Kidney (tissue), 14 donors: ENCODE results near the gene FLRT2. TPM values are rescaled to one million over a fixed set of nuclear protein-coding genes. Genes with fewer than 3 reads are reported as not detected.

Source experiments
- DNase-seq, 5 donors: peaks; one replicate each; pipeline ENCODE4 v3.0.0-alpha.2; 2013 to 2020
- FAIRE-seq: peaks from 2 replicates; lab custom pipeline; 2012; peaks lifted over from hg19 to GRCh38; lab: Jason Lieb, UNC
- H3K27ac ChIP-seq, 2 donors: one replicate each; pipeline ENCODE4 v1.7.0; 2013; ENCODE audit warnings: low read depth in 2 of 2, low read length in 2 of 2, inconsistent platforms in 1 of 2
- H3K27me3 ChIP-seq: one replicate; pipeline ENCODE4 v1.7.1; 2013; ENCODE audit warnings: low read length, inconsistent platforms; ENCODE audit not compliant: control insufficient read depth, insufficient read depth
- H3K36me3 ChIP-seq, 3 donors: one replicate each; pipeline versions ENCODE4 v1.7.0 to v1.7.1; 2013; ENCODE audit warnings: low read length in 3 of 3, control low read depth in 1 of 3, inconsistent platforms in 1 of 3; ENCODE audit not compliant: insufficient read depth in 3 of 3, control insufficient read depth in 2 of 3
- H3K4me1 ChIP-seq, 3 donors: one replicate each; pipeline versions ENCODE4 v1.7.0 to v1.7.1; 2013; ENCODE audit warnings: low read length in 3 of 3, inconsistent platforms in 1 of 3, low read depth in 1 of 3; ENCODE audit not compliant: control insufficient read depth in 2 of 3, insufficient read depth in 2 of 3
- H3K4me3 ChIP-seq, 3 donors: one replicate each; pipeline versions ENCODE4 v1.7.0 to v1.8.1; 2013; ENCODE audit warnings: low read length in 3 of 3, control low read depth in 1 of 3, inconsistent platforms in 1 of 3
- H3K9ac ChIP-seq, 3 donors: one replicate each; pipeline versions ENCODE4 v1.7.0 to v1.7.1; 2013; ENCODE audit warnings: low read length in 3 of 3, control low read depth in 1 of 3, inconsistent platforms in 1 of 3
- H3K9me3 ChIP-seq, 3 donors: one replicate each; pipeline versions ENCODE4 v1.7.0 to v1.7.1; 2013; ENCODE audit warnings: low read length in 3 of 3, control low read depth in 1 of 3, inconsistent platforms in 1 of 3; ENCODE audit not compliant: control insufficient read depth in 2 of 3, insufficient read depth in 1 of 3
- intact Hi-C: fragments of 100-400 bp; cut with DNase I; formaldehyde crosslinking; loops from one replicate; pipeline ENCODE4 v1.11.1; 2022
- polyA plus RNA-seq: library from polyadenylated mRNA; stranded (reverse); fragments of 350-450 nt; fragmentation: Illumina TruSeq; extraction: RNeasy Lipid Tissue Mini Kit (QIAGEN cat#74804); gene quantifications from one replicate; pipeline ENCODE4 v1.2.3, GENCODE V29; 2014; ENCODE audit warnings: low read depth, low replicate concordance; ENCODE audit not compliant: insufficient read depth
- total RNA-seq: library from RNA; stranded (reverse); fragmentation: NEBNext Ultra II Directional; extraction: Animal tissue kit (Norgen Biotek cat#: 25700); gene quantifications from one replicate; pipeline ENCODE4 v1.2.1, GENCODE V29; 2021
- TF ChIP-seq, protein P1 (sequence below): IDR thresholded peaks from 3 replicates; pipeline ENCODE4 v1.5.1; 2012; ENCODE audit warnings: mild to moderate bottlenecking, moderate library complexity, borderline replicate concordance; ENCODE audit not compliant: insufficient read depth; ENCODE audit errors: extremely low read depth
- donor health status: control.
- donor health status: control.
- donor health status: control.
- donor health status: control.
- donor health status: control.
- donor health status: DM: yes; HTN: yes; CAD: no.
- donor health status: Normal renal cell carcinoma (clear cell type).

FLRT2 gene
- total and polyA plus RNA-seq, 2 donors from 2014 or later = 1.2 to 16.6 TPM

DNA sequence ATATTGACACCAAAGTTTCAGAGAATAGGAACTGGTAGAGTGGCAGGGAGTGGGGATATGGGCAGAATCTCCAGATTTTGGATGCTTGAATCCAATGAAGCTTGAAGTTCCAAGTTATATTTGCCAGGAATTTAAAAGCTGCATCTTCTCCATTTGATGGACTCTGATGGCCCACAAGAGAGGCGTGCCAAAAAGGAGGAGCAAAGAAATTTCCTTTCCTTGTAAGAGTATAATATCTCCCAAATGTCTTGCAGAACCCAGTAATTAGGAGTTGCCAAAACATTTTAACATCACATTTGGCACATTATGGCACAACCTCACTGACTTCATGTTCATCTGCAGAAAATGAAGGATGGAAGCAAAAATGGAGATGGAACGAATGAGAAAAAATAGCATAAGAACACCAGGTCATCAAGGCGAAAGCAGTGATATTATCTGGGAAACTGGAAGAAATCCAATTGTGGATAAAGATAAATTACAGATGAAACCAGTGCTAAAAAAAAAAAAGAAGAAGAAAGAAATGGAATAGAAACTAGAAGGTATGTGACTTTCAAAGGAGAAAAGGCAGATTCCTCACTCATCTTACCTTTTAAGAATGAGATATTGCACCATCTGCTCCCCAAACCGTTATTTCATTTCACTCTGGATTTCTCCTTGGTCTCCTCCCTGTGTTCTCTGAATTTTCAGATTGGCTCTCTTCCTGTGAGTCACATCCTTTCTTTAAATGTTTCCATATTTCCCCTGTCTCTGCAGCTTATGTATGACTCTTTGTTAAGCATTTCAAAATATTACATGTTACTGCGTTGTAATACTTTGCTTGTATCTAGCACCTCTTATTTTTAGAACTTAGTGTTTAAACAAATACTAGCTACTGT, 13.5 kb upstream of the FLRT2 start:
- Histone ChIP-seq H3K4me3 (no peak overlapping the region), H3K36me3 (no peaks in the 10 kb centered on the region), H3K9ac (no peak overlapping the region), H3K27ac (no peak overlapping the region), H3K27me3 (no peaks in the 10 kb centered on the region), H3K4me1 (no peaks in the 10 kb centered on the region), H3K9me3 (no peaks in the 10 kb centered on the region)
- TF ChIP-seq, protein P1, sequence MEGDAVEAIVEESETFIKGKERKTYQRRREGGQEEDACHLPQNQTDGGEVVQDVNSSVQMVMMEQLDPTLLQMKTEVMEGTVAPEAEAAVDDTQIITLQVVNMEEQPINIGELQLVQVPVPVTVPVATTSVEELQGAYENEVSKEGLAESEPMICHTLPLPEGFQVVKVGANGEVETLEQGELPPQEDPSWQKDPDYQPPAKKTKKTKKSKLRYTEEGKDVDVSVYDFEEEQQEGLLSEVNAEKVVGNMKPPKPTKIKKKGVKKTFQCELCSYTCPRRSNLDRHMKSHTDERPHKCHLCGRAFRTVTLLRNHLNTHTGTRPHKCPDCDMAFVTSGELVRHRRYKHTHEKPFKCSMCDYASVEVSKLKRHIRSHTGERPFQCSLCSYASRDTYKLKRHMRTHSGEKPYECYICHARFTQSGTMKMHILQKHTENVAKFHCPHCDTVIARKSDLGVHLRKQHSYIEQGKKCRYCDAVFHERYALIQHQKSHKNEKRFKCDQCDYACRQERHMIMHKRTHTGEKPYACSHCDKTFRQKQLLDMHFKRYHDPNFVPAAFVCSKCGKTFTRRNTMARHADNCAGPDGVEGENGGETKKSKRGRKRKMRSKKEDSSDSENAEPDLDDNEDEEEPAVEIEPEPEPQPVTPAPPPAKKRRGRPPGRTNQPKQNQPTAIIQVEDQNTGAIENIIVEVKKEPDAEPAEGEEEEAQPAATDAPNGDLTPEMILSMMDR = no peak
- no peak for FAIRE-seq
- intact Hi-C loops = no loop called here
- DNase-seq = no peak

DNA sequence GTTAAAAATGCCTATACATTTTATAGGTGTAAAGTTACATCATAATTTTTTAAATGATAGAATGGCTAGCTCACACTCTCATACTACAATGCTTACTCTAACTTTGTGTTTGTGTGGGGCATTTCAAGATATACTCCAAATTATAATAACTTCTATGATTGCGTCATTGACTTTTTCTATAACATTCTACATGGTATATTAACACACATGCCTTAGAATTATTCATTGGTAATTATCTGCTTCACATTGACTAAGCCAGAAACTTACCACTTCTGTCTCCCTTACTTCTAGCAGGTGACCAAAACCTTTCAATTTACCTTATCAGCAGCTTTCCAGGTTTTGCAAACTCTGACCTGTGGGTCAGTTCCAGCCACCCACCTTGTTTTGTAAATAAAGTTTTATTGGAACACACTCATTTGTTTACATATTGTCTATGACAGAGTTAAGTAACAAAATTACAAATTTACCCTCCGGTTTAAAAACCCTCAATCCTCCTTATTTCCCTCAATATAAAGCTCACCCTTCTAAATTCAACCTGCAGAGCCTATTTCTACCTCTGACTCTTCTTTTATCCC, 12.7 kb upstream of the FLRT2 start:
- H3K9ac ChIP-seq = no peak overlapping the region
- TF ChIP-seq, protein P1 = no peak
- H3K4me3 ChIP-seq = no peak overlapping the region
- intact Hi-C loops = no loop called here
- DNase-seq = no peak
- no peaks in the 10 kb centered on the region for H3K9me3 ChIP-seq
- H3K36me3 ChIP-seq = no peaks in the 10 kb centered on the region
- H3K4me1 ChIP-seq = no peaks in the 10 kb centered on the region
- FAIRE-seq = no peak
- no peaks in the 10 kb centered on the region for H3K27me3 ChIP-seq
- H3K27ac ChIP-seq = no peak overlapping the region

DNA sequence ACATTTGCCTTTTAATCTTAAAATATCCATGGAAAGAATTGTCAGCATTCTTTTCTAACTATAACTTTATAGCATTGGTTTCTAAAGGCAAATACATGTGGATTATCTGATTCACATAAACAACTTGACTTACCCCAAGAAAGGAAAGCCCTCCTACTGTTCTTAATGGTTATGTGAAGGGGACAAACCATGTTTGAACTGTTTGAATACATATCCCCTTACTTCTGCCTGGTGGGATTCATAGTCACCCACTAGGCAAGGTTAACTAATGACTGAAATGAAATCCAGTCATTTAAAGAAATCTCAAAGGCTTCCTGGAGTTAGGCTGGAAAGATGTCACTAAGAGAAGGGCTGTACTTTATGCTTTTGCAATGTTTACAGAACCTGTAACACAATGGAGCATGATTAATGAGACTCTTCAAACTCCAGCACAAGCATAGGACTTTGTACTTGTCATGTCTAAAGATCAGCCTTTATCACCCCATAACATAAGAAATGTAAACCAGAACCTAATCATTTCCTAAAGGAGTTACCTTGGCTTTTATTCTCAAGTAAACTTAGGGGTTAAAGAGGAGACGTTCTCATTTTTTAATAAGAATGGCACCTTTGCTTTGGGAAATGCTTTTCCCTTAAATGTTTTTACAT, 10.2 kb upstream of the FLRT2 start:
- no peak for FAIRE-seq

More for the DNA sequence above, 10.2 kb upstream of the FLRT2 start:
- Histone ChIP-seq H3K9ac (no peak overlapping the region), H3K27me3 (no peaks in the 10 kb centered on the region), H3K4me3 (no peak overlapping the region), H3K27ac (no peak overlapping the region), H3K9me3 (no peaks in the 10 kb centered on the region), H3K36me3 (no peaks in the 10 kb centered on the region), H3K4me1 (no peaks in the 10 kb centered on the region)
- intact Hi-C loops = no loop called here
- TF ChIP-seq, protein P1 = no peak
- DNase-seq = peak in 2 of 5 donors; percentile 47 to 51
